Measurements from ENCODE around the gene HSPBAP1. TPM values are rescaled to one million over a fixed set of nuclear protein-coding genes. Genes with fewer than 3 reads are reported as not detected.
A peak's percentile ranks its signal among the peaks of the same experiment; 100 is the strongest.

The HSPBAP1 gene
- total RNA-seq, 2 donors from 2014 or later, result 4.1 to 9.3 TPM

DNA sequence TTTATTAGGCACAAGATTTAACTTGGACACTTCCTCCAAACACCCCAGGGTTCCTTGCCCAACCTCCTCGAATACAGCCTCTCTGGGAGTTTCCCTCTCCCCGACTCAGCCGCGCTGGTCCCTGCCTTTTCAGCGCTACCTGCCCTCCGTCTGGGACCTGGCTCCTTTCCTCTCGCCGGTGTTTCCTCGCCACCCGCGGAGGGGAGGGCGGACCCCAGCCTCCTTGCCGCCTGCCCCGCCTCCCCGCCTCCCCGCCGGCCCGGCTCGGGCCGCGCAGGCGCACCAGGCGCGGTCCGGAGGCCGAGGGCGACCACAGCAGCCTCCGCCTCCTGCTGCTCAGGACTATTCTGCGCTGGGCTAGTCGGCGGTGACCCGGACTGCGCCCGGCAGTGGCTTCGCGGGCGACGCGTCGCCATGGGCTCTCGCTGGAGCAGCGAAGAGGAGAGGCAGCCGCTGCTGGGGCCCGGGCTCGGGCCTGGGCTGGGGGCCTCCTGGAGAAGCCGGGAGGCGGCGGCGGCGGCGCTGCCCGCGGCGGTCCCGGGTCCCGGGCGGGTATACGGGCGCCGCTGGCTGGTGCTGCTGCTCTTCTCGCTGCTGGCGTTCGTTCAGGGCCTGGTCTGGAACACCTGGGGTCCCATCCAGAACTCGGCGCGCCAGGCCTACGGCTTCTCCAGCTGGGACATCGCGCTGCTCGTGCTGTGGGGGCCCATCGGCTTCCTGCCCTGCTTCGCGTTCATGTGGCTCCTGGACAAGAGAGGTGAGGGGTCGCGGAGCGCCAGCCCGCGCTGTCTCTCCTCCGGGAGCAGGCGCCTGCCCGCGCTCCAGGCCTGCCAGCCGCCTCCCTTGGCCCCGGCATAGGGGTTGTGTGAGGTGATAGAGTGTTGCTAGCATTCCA is 1.4 kb upstream of the HSPBAP1 start, which contains the start of gene SLC49A4:
Gene SLC49A4, plus strand, starts transcription at position 291 of the 895 bp plus-strand sequence. Its CDS starts 124 bp downstream, at position 415.
- WGBS, result under 1% methylated on average over 59 of the region's 84 CpGs
- no peaks in the 10 kb centered on the region for H3K9me3 ChIP-seq
- H3K27ac ChIP-seq, result peak within 1 kb of the TSS; percentile 95 to 96
- TF ChIP-seq POLR2A (IDR thresholded peaks at IDR 0.05) (peak; percentile 93), POLR2AphosphoS5 (IDR thresholded peaks at IDR 0.05) (peak; percentile 60)
- TF ChIP-seq, protein P1, sequence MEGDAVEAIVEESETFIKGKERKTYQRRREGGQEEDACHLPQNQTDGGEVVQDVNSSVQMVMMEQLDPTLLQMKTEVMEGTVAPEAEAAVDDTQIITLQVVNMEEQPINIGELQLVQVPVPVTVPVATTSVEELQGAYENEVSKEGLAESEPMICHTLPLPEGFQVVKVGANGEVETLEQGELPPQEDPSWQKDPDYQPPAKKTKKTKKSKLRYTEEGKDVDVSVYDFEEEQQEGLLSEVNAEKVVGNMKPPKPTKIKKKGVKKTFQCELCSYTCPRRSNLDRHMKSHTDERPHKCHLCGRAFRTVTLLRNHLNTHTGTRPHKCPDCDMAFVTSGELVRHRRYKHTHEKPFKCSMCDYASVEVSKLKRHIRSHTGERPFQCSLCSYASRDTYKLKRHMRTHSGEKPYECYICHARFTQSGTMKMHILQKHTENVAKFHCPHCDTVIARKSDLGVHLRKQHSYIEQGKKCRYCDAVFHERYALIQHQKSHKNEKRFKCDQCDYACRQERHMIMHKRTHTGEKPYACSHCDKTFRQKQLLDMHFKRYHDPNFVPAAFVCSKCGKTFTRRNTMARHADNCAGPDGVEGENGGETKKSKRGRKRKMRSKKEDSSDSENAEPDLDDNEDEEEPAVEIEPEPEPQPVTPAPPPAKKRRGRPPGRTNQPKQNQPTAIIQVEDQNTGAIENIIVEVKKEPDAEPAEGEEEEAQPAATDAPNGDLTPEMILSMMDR (IDR thresholded peaks at IDR 0.05), result no peak
- DNase-seq (ENCODE audit: low spot score), result peak; percentile 79
- H3K4me1 ChIP-seq (replicated peaks), result no peaks in the 10 kb centered on the region
- H3K36me3 ChIP-seq, result no peaks in the 10 kb centered on the region
- peak within 1 kb of the TSS; percentile 83 to 90 for H3K4me3 ChIP-seq
- H3K27me3 ChIP-seq (replicated peaks; ENCODE audit: insufficient read depth), result no peaks in the 10 kb centered on the region
- intact Hi-C loops (cut with DNase I), result loop anchor here (5.0 kb wide), 1 partner anchor 233 kb away; the partner anchor contains the start of genes DTX3L and PARP9

DNA sequence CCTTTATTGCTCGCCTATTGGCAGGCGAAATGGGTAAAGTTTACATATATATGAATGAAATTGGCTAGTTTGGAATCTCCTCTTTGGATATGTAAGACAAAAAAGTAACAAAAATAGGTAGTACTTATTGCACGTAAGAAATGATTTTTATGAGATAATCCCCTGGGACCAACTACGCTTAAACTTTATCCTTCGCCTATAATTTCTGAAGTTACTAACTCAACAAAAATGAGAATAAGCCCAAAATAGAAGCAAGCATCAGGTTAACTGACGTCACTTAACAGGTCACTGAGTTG is 800 bp upstream of the HSPBAP1 start:
- H3K27me3 ChIP-seq (replicated peaks; ENCODE audit: insufficient read depth), result no peaks in the 10 kb centered on the region
- under 1% methylated on average over 6 of the region's 6 CpGs for WGBS
- peak overlapping the region; percentile 95 to 96 for H3K27ac ChIP-seq
- H3K4me1 ChIP-seq (replicated peaks), result no peaks in the 10 kb centered on the region
- H3K9me3 ChIP-seq, result no peaks in the 10 kb centered on the region
- H3K4me3 ChIP-seq, result peak overlapping the region; percentile 83 to 90
- no peak for TF ChIP-seq POLR2AphosphoS5 (IDR thresholded peaks at IDR 0.05)
- TF ChIP-seq POLR2A (IDR thresholded peaks at IDR 0.05), result no peak
- TF ChIP-seq, protein P1 (IDR thresholded peaks at IDR 0.05), result no peak
- H3K36me3 ChIP-seq, result no peaks in the 10 kb centered on the region
- intact Hi-C loops (cut with DNase I), result no loop called here
- DNase-seq (ENCODE audit: low spot score), result no peak

- Histone ChIP-seq H3K27me3 (replicated peaks; ENCODE audit: insufficient read depth) (no peaks in the 10 kb centered on the region), H3K27ac (no peak overlapping the region), H3K4me3 (no peak overlapping the region), H3K9me3 (no peaks in the 10 kb centered on the region), H3K36me3 (no peaks in the 10 kb centered on the region), H3K4me1 (replicated peaks) (no peaks in the 10 kb centered on the region)
- TF ChIP-seq POLR2AphosphoS5 (IDR thresholded peaks at IDR 0.05), result no peak
- no peak for TF ChIP-seq POLR2A (IDR thresholded peaks at IDR 0.05)
- TF ChIP-seq, protein P1 (IDR thresholded peaks at IDR 0.05), result no peak
- intact Hi-C loops (cut with DNase I), result no loop called here
- no peak for DNase-seq (ENCODE audit: low spot score)
- 79% methylated on average over 11 of the region's 11 CpGs for WGBS
These were observed 3.9 kb downstream of the HSPBAP1 start for GRCh38 chr3:122789585-122790273.

DNA sequence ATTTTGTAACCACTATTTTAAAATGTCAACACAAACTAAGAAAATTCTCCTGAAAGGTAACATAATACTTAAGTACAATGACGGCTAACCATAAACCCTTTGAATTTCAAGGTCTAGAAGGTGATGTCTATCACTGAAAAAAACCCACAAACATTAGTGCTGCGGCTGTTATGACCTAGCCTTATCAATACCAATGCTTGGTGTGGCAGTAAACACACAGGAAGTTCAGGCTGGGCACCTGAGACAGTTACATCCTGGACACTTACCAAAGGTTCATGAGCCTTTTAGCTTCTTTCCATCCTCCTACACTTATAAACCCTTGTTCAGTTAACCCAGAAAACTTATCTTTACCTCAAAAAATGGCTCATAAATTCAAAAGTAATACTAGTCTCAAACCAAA is 5.8 kb downstream of the HSPBAP1 start:
- Histone ChIP-seq H3K9me3 (no peaks in the 10 kb centered on the region), H3K36me3 (no peaks in the 10 kb centered on the region), H3K27me3 (replicated peaks; ENCODE audit: insufficient read depth) (no peaks in the 10 kb centered on the region), H3K27ac (no peak overlapping the region), H3K4me3 (no peak overlapping the region), H3K4me1 (replicated peaks) (no peaks in the 10 kb centered on the region)
- 86% methylated on average over 2 of the region's 2 CpGs for WGBS
- no peak for DNase-seq (ENCODE audit: low spot score)
- intact Hi-C loops (cut with DNase I), result no loop called here
- TF ChIP-seq POLR2A (IDR thresholded peaks at IDR 0.05), result no peak
- TF ChIP-seq, protein P1 (IDR thresholded peaks at IDR 0.05), result no peak
- no peak for TF ChIP-seq POLR2AphosphoS5 (IDR thresholded peaks at IDR 0.05)
